H9 (cell line): Measurements from ENCODE around the gene IQGAP3. TPM values are rescaled to one million over a fixed set of nuclear protein-coding genes. Genes with fewer than 3 reads are reported as not detected.
A peak's percentile ranks its signal among the peaks of the same experiment; 100 is the strongest.

ENCODE experiments used
- DNase-seq: peaks from one replicate; pipeline ENCODE4 v3.0.0-alpha.2; 2017
- H2AFZ ChIP-seq: one replicate; pipeline ENCODE4 v1.6.1; 2013; ENCODE audit warnings: mild to moderate bottlenecking, low read length, control low read depth, moderate library complexity
- H2AK5ac ChIP-seq: 2 replicates; pipeline ENCODE4 v1.6.1; 2013; ENCODE audit warnings: low read length, control low read depth, mixed read lengths; ENCODE audit not compliant: insufficient read length
- H2BK120ac ChIP-seq: one replicate; pipeline ENCODE4 v1.6.1; 2013; ENCODE audit warnings: low read depth, mild to moderate bottlenecking, low read length, control low read depth, inconsistent platforms; ENCODE audit not compliant: poor library complexity, severe bottlenecking
- H2BK12ac ChIP-seq: 2 replicates; pipeline ENCODE4 v1.6.1; 2013; ENCODE audit warnings: low read length, control low read depth, mixed read lengths, low read depth; ENCODE audit not compliant: insufficient read length
- H2BK15ac ChIP-seq: 2 replicates; pipeline ENCODE4 v1.6.1; 2013; ENCODE audit warnings: low read depth, low read length, control low read depth
- H2BK20ac ChIP-seq: one replicate; pipeline ENCODE4 v1.6.1; 2013; ENCODE audit warnings: low read depth, mild to moderate bottlenecking, low read length, control low read depth, inconsistent platforms; ENCODE audit not compliant: poor library complexity, severe bottlenecking
- H2BK5ac ChIP-seq: 2 replicates; pipeline ENCODE4 v1.6.1; 2013; ENCODE audit warnings: low read length, control low read depth, mixed read lengths; ENCODE audit not compliant: insufficient read length
- H3K14ac ChIP-seq: 2 replicates; pipeline ENCODE4 v1.6.1; 2013; ENCODE audit warnings: low read length, control low read depth; ENCODE audit not compliant: insufficient read depth
- H3K18ac ChIP-seq: 2 replicates; pipeline ENCODE4 v1.6.1; 2013; ENCODE audit warnings: low read depth, mild to moderate bottlenecking, mixed read lengths, low read length, control low read depth; ENCODE audit not compliant: insufficient read length
- H3K23ac ChIP-seq: 2 replicates; pipeline ENCODE4 v1.6.1; 2013; ENCODE audit warnings: low read length, control low read depth, mixed read lengths, low read depth; ENCODE audit not compliant: insufficient read length
- H3K23me2 ChIP-seq: 2 replicates; pipeline ENCODE4 v1.6.1; 2013; ENCODE audit warnings: low read depth, mild to moderate bottlenecking, mixed read lengths, low read length, control low read depth; ENCODE audit not compliant: insufficient read length, poor library complexity, severe bottlenecking
- H3K27ac ChIP-seq: 2 replicates; pipeline ENCODE4 v1.5.1; 2013; ENCODE audit warnings: low read length, control low read depth, mixed read lengths, low read depth; ENCODE audit not compliant: insufficient read length
- H3K27me3 ChIP-seq: 2 replicates; pipeline ENCODE4 v1.6.1; 2013; ENCODE audit warnings: low read length, control low read depth, inconsistent platforms; ENCODE audit not compliant: insufficient read depth
- H3K4ac ChIP-seq: 2 replicates; pipeline ENCODE4 v1.6.1; 2013; ENCODE audit warnings: low read depth, mild to moderate bottlenecking, control low read depth, inconsistent platforms, low read length, moderate library complexity
- H3K4me1 ChIP-seq: 2 replicates; pipeline ENCODE4 v1.6.1; 2013; ENCODE audit warnings: low read length, control low read depth, inconsistent platforms; ENCODE audit not compliant: insufficient read depth
- H3K4me2 ChIP-seq: 2 replicates; pipeline ENCODE4 v1.6.1; 2013; ENCODE audit warnings: low read length, control low read depth, mixed read lengths; ENCODE audit not compliant: insufficient read length, insufficient read depth
- H3K56ac ChIP-seq: 2 replicates; pipeline ENCODE4 v1.6.1; 2013; ENCODE audit warnings: low read depth, mild to moderate bottlenecking, mixed read lengths, low read length, control low read depth; ENCODE audit not compliant: insufficient read length
- H3K79me1 ChIP-seq: 2 replicates; pipeline ENCODE4 v1.6.1; 2013; ENCODE audit warnings: low read depth, mild to moderate bottlenecking, moderate library complexity, low read length, control low read depth, inconsistent platforms; ENCODE audit not compliant: insufficient read depth, poor library complexity, severe bottlenecking
- H3K79me2 ChIP-seq: 2 replicates; pipeline ENCODE4 v1.6.1; 2013; ENCODE audit warnings: low read length, control low read depth, inconsistent platforms; ENCODE audit not compliant: insufficient read depth
- H3K9ac ChIP-seq: 2 replicates; pipeline ENCODE4 v1.6.1; 2013; ENCODE audit warnings: low read length, control low read depth, mixed read lengths; ENCODE audit not compliant: insufficient read length; ENCODE audit errors: extremely low read depth
- H3K9me3 ChIP-seq: one replicate; pipeline ENCODE4 v1.6.1; 2013; ENCODE audit warnings: low read depth, low read length, inconsistent platforms; ENCODE audit not compliant: control insufficient read depth
- H3T11ph ChIP-seq: one replicate; pipeline ENCODE4 v1.6.1; 2013; ENCODE audit warnings: mild to moderate bottlenecking, low read length, control low read depth, inconsistent platforms
- H4K20me1 ChIP-seq: one replicate; pipeline ENCODE4 v1.6.1; 2013; ENCODE audit not compliant: control insufficient read depth, insufficient read length, insufficient read depth
- H4K5ac ChIP-seq: 2 replicates; pipeline ENCODE4 v1.6.1; 2013; ENCODE audit warnings: low read depth, mild to moderate bottlenecking, mixed read lengths, low read length, control low read depth; ENCODE audit not compliant: insufficient read length
- H4K8ac ChIP-seq: replicated peaks from 2 replicates; pipeline ENCODE4 v1.6.1; 2013; ENCODE audit warnings: low read length, control low read depth, mixed read lengths, low read depth; ENCODE audit not compliant: insufficient read length
- H4K91ac ChIP-seq: 2 replicates; pipeline ENCODE4 v1.6.1; 2013; ENCODE audit warnings: low read depth, mild to moderate bottlenecking, moderate library complexity, mixed read lengths, low read length, control low read depth; ENCODE audit not compliant: insufficient read length
- H3K27ac Mint-ChIP-seq, 3 experiments: 2 replicates in 2 of 3; 3 replicates in 1 of 3; pipeline ENCODE4 v1.8.0; 2020 to 2021; ENCODE audit warnings: mixed read lengths in 3 of 3, mild to moderate bottlenecking in 1 of 3, moderate library complexity in 1 of 3
- H3K27me3 Mint-ChIP-seq: 2 replicates; pipeline ENCODE4 v1.8.0; 2021; ENCODE audit warnings: low read depth, mild to moderate bottlenecking, moderate library complexity, mixed read lengths
- H3K36me3 Mint-ChIP-seq, 3 experiments: 2 replicates in 2 of 3; 3 replicates in 1 of 3; pipeline ENCODE4 v1.8.0; 2020 to 2021; ENCODE audit warnings: low read depth in 3 of 3, mixed read lengths in 3 of 3; ENCODE audit not compliant: insufficient read depth in 1 of 3
- H3K4me1 Mint-ChIP-seq, 2 experiments: 2 replicates each; pipeline ENCODE4 v1.8.0; 2020; ENCODE audit warnings: mixed read lengths in 2 of 2
- H3K4me3 Mint-ChIP-seq, 2 experiments: 2 replicates in 1 of 2; 3 replicates in 1 of 2; pipeline ENCODE4 v1.8.0; 2020 to 2021; ENCODE audit warnings: mild to moderate bottlenecking in 2 of 2, mixed read lengths in 2 of 2, moderate library complexity in 1 of 2
- H3K9me3 Mint-ChIP-seq, 2 experiments: 2 replicates in 1 of 2; 3 replicates in 1 of 2; pipeline ENCODE4 v1.8.0; 2020; ENCODE audit warnings: mild to moderate bottlenecking in 2 of 2, mixed read lengths in 2 of 2, moderate library complexity in 1 of 2
- CTCF ChIP-seq: fragments of 200-600 bp; sonication (generic); conservative IDR thresholded peaks from 3 replicates; pipeline ENCODE4 v1.8.0; 2021; ENCODE audit warnings: antibody characterized with exemption, mild to moderate bottlenecking
- WGBS: extraction: QIAGEN DNeasy Blood & Tissue Kit; methylation state at CpG from one replicate; pipeline ENCODE4 v1.1.7; 2013; ENCODE audit warnings: missing lambda C conversion rate, low lambda C conversion rate, mixed read lengths; ENCODE audit not compliant: insufficient read length; ENCODE audit errors: extremely low coverage; 5-methylcytosine and 5-hydroxymethylcytosine counted together
- total RNA-seq: library from RNA; stranded (reverse); gene quantifications from 2 replicates; pipeline ENCODE4 v1.2.1, GENCODE V29; 2021

The IQGAP3 gene
- total RNA-seq, 1 experiment from 2014 or later, result 24.5 TPM

- no peak overlapping the region for H3K56ac ChIP-seq
- no peaks in the 10 kb centered on the region for H3K36me3 Mint-ChIP-seq
- no peaks in the 10 kb centered on the region for H3K23me2 ChIP-seq
- H3K9me3 ChIP-seq, result no peaks in the 10 kb centered on the region
- no peaks in the 10 kb centered on the region; the same call in 1 of the 2 replicates for H3K4me1 ChIP-seq
- H3T11ph ChIP-seq, result no peak overlapping the region
- no peaks in the 10 kb centered on the region for H3K79me1 ChIP-seq
- H3K9me3 Mint-ChIP-seq, result no peaks in the 10 kb centered on the region
- H3K79me2 ChIP-seq, result no peaks in the 10 kb centered on the region
- H3K9ac ChIP-seq, result no peak overlapping the region
- no peaks in the 10 kb centered on the region for H4K20me1 ChIP-seq
- H3K4me3 Mint-ChIP-seq, result no peak overlapping the region
- H2AK5ac ChIP-seq, result no peak overlapping the region
- H3K4me2 ChIP-seq, result no peak overlapping the region
- H3K14ac ChIP-seq, result no peak overlapping the region
- H2BK15ac ChIP-seq, result no peak overlapping the region
- no CpG with 5 or more reads among the region's 21 CpGs for WGBS
- H3K4ac ChIP-seq, result no peak overlapping the region
- H2AFZ ChIP-seq, result no peak overlapping the region
- no peak overlapping the region for H4K8ac ChIP-seq
- no peaks in the 10 kb centered on the region; the same call in 1 of the 2 replicates for H3K27me3 ChIP-seq
- no peak overlapping the region for H4K91ac ChIP-seq
- H3K23ac ChIP-seq, result no peak overlapping the region
- H3K4me1 Mint-ChIP-seq, result peaks cover 19% of the 10 kb centered on the region in 2 experiments
- no peak overlapping the region for H2BK12ac ChIP-seq
- no peak overlapping the region for H2BK120ac ChIP-seq
- H3K18ac ChIP-seq, result no peak overlapping the region
- DNase-seq, result no peak
- no peak overlapping the region for H4K5ac ChIP-seq
- H3K27ac Mint-ChIP-seq, result peak overlapping the region in 1 of 3 experiments; percentile 16; a peak in 1 of 7 replicates
- no peak overlapping the region for H3K27ac ChIP-seq
- 0 out of 2 replicates have a peak, but pooled peaks cover 2% of the 10 kb centered on the region for H3K27me3 Mint-ChIP-seq
- no peak overlapping the region for H2BK20ac ChIP-seq
- H2BK5ac ChIP-seq, result no peak overlapping the region
- TF ChIP-seq CTCF, result no peak
These were observed 9.5 kb upstream of the IQGAP3 start for GRCh38 chr1:156581661-156582387.
